MCF 10A (cell line): ENCODE measurements around the gene HDAC10. TPM values are rescaled to one million over a fixed set of nuclear protein-coding genes. Genes with fewer than 3 reads are reported as not detected.

ENCODE experiments used
- BruUV-seq: library from RNA; stranded (reverse); fragments of 400-500 nt; replicated peaks from 2 replicates; lab custom pipeline; 2021; lab: Mats Ljungman, UMichigan
- CTCF ChIA-PET: fragments of 300-600 bp; sonication (Branson Sonifier 250); formaldehyde crosslinking; extraction: SDS; loops from one replicate; lab custom pipeline; 2021; ENCODE audit warnings: antibody characterized with exemption, inconsistent platforms; lab: Yijun Ruan, JAX
- POLR2A ChIA-PET: fragments of 300-600, 350-650 bp; sonication (Branson Sonifier 250); formaldehyde crosslinking; extraction: SDS; loops from one replicate; lab custom pipeline; 2020; ENCODE audit warnings: antibody characterized with exemption, inconsistent platforms; lab: Yijun Ruan, JAX
- DNase-seq: peaks from one replicate; pipeline ENCODE4 v3.0.0-alpha.2; 2018; ENCODE audit not compliant: unreplicated experiment
- H3K27ac Mint-ChIP-seq: one replicate; pipeline ENCODE4 v1.8.0; 2022; ENCODE audit warnings: mild to moderate bottlenecking, low read depth, mixed read lengths; ENCODE audit not compliant: unreplicated experiment
- H3K27me3 Mint-ChIP-seq: one replicate; pipeline ENCODE4 v1.8.0; 2022; ENCODE audit warnings: mixed read lengths; ENCODE audit not compliant: insufficient read depth, unreplicated experiment
- H3K36me3 Mint-ChIP-seq: one replicate; pipeline ENCODE4 v1.8.0; 2022; ENCODE audit warnings: mild to moderate bottlenecking, moderate library complexity, mixed read lengths; ENCODE audit not compliant: insufficient read depth, unreplicated experiment
- H3K4me1 Mint-ChIP-seq: one replicate; pipeline ENCODE4 v1.8.0; 2022; ENCODE audit warnings: mixed read lengths; ENCODE audit not compliant: insufficient read depth, unreplicated experiment
- H3K4me3 Mint-ChIP-seq: one replicate; pipeline ENCODE4 v1.8.0; 2022; ENCODE audit warnings: mild to moderate bottlenecking, moderate library complexity, mixed read lengths; ENCODE audit not compliant: unreplicated experiment
- H3K9me3 Mint-ChIP-seq: one replicate; pipeline ENCODE4 v1.8.0; 2022; ENCODE audit warnings: mixed read lengths; ENCODE audit not compliant: unreplicated experiment
- intact Hi-C: fragments of 100-400 bp; cut with micrococcal nuclease; formaldehyde crosslinking; loops from 2 replicates; pipeline ENCODE4 v1.14.1; 2022
- total RNA-seq: library from RNA; stranded (reverse); gene quantifications from 2 replicates; pipeline ENCODE4 v1.2.3, GENCODE V29; 2022
- TF ChIP-seq, protein P1 (sequence below): fragments of 200-600 bp; IDR thresholded peaks from one replicate; pipeline ENCODE4 v1.8.0; 2022; ENCODE audit warnings: antibody characterized with exemption, mild to moderate bottlenecking; ENCODE audit not compliant: unreplicated experiment

The HDAC10 gene
- total RNA-seq, 1 experiment from 2014 or later, result 27.5 TPM

DNA sequence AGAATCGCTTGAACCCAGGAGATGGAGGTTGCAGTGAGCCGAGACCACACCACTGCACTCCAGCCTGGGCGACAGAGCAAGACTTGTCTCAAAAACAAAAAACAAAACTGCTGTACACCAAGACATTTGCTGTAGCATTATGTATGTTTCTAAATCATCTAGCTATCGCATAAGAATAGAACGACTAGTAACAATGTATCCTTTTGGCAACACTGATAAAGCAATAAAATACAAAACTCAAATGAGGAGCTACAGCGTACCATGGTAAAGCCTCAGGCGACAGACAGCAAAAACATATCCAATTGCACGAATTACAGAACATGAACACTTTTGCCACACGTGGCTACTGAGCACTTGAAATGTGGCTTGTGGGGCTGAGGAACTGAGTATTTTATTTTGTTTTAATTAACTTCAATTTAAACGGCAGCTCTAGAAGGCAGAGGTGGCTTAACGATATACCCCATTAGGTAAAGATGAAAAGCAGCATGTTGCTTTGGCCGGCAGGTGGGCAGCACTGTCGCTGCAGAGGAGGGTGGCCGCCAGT, 8.6 kb downstream of the HDAC10 start:
- no peak for DNase-seq
- TF ChIP-seq, protein P1, sequence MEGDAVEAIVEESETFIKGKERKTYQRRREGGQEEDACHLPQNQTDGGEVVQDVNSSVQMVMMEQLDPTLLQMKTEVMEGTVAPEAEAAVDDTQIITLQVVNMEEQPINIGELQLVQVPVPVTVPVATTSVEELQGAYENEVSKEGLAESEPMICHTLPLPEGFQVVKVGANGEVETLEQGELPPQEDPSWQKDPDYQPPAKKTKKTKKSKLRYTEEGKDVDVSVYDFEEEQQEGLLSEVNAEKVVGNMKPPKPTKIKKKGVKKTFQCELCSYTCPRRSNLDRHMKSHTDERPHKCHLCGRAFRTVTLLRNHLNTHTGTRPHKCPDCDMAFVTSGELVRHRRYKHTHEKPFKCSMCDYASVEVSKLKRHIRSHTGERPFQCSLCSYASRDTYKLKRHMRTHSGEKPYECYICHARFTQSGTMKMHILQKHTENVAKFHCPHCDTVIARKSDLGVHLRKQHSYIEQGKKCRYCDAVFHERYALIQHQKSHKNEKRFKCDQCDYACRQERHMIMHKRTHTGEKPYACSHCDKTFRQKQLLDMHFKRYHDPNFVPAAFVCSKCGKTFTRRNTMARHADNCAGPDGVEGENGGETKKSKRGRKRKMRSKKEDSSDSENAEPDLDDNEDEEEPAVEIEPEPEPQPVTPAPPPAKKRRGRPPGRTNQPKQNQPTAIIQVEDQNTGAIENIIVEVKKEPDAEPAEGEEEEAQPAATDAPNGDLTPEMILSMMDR, result no peak
- peak overlapping the region; percentile 67 for H3K27ac Mint-ChIP-seq
- ChIA-PET CTCF (interaction anchor here (0.7 to 4.7 kb wide), 8 partner anchors 10 to 255 kb away, joined by 3 to 34 read pairs (median 6); partner anchors contain the start of gene HDAC10), POLR2A (interaction anchor here (0.9 to 1.6 kb wide), 9 partner anchors 8 to 283 kb away, joined by 3 to 7 read pairs (median 5); partner anchors contain the start of genes HDAC10, LMF2, NCAPH2 and SCO2)
- intact Hi-C loops, result no loop called here
- no peaks in the 10 kb centered on the region for H3K27me3 Mint-ChIP-seq
- H3K9me3 Mint-ChIP-seq, result no peaks in the 10 kb centered on the region
- BruUV-seq, result no TSS peak
- peaks cover 28% of the 10 kb centered on the region for H3K36me3 Mint-ChIP-seq
- H3K4me3 Mint-ChIP-seq, result peak overlapping the region; percentile 96
- H3K4me1 Mint-ChIP-seq, result peaks cover 16% of the 10 kb centered on the region

DNA sequence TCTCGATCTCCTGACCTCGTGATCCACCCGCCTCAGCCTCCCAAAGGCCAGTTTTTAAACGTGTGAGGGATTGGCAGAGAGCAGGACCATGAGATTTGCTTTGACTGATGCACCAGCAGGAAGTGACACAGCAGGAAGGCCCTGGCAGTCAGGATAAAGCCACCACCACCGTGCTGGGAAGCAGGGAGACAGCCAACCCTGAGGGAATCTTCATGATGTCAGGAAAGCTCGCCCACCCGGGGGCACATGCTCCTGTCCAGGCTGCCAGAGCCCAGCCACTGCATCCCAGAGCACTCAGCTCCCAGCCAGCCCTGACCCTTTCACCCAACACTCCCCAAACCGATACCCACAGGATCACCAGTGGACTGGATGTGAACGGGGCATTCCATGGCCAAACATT, 12.3 kb downstream of the HDAC10 start:
- Mint-ChIP-seq H3K9me3 (no peaks in the 10 kb centered on the region), H3K27me3 (no peaks in the 10 kb centered on the region), H3K4me3 (no peak overlapping the region), H3K4me1 (peaks cover 10% of the 10 kb centered on the region), H3K36me3 (peaks cover 23% of the 10 kb centered on the region), H3K27ac (no peak overlapping the region)
- CTCF ChIA-PET, result interaction anchor here (0.6 to 4.7 kb wide), 3 partner anchors 13 to 218 kb away, joined by 3 to 34 read pairs (median 10); partner anchors contain the start of gene HDAC10
- TF ChIP-seq, protein P1, result no peak
- POLR2A ChIA-PET, result interaction anchor here (0.6 kb wide), 1 partner anchor 321 kb away, joined by 3 read pairs; the partner anchor contains the start of gene ALG12
- intact Hi-C loops, result no loop called here
- BruUV-seq, result no TSS peak
- DNase-seq, result no peak

DNA sequence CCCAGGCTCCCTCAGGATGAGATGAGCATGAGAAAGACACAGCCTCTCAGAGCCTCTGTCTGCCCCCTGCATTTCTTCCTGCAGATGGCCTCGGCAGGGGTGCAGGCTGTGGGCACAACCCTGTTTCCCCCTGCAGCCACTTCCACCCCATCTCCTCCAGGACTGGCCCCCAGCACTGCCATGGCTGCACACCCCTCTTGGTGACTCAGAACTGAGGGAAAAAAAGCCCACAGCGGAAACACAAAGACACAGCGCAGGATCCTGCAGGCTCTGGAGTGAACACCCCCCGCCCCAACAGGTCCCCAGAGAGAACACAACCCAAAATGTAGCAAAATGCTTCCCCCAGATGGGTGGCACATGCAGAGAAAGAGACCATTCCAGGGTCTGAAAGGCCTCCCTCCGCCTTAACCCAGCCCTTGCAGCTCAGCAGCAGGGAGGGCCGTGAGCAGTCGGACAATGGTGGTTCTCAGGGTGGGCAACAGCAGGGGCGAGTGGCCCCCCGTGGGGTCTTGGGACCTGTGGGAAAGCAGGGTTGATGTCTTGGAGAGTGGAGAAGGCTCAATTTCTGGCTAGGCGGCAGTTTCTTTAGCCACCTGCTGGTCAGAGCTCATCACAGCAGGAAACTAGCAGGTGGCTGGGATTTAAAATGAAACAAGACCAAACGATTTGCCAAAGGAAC, 14.2 kb downstream of the HDAC10 start:
- CTCF ChIA-PET, result interaction anchor here (0.6 to 2.0 kb wide), 10 partner anchors 18 to 130 kb away, joined by 3 to 7 read pairs (median 4); no protein-coding TSS in a partner anchor
- peaks cover 32% of the 10 kb centered on the region for H3K36me3 Mint-ChIP-seq
- no peak for DNase-seq

More for the DNA sequence above, 14.2 kb downstream of the HDAC10 start:
- POLR2A ChIA-PET, result interaction anchor here (0.9 kb wide), 1 partner anchor 117 kb away, joined by 3 read pairs; no protein-coding TSS in a partner anchor
- H3K4me3 Mint-ChIP-seq, result no peak overlapping the region
- TF ChIP-seq, protein P1, result peak; percentile 40
- peaks cover 9% of the 10 kb centered on the region for H3K4me1 Mint-ChIP-seq
- intact Hi-C loops, result loop anchor here (1.0 kb wide), 1 partner anchor 88 kb away; no protein-coding TSS in a partner anchor
- no TSS peak for BruUV-seq
- no peaks in the 10 kb centered on the region for H3K9me3 Mint-ChIP-seq
- no peaks in the 10 kb centered on the region for H3K27me3 Mint-ChIP-seq
- H3K27ac Mint-ChIP-seq, result no peak overlapping the region
